Stimulated activated CD4-positive, alpha-beta T cell treated with anti-CD3 and anti-CD28 coated beads, Interleukin-15, amount 100 ng/mL, for 24 hours (primary cell): ENCODE results near the gene COA5.

Source experiments
- DNase-seq: peaks from one replicate; pipeline ENCODE4 v3.0.0-alpha.2; 2020

The COA5 gene

GRCh38 chr2:98571121-98571701 lies 37.1 kb downstream of the COA5 start:
- no peak for DNase-seq

GRCh38 chr2:98570356-98570755 lies 38.0 kb downstream of the COA5 start:
- DNase-seq = no peak

- no peak for DNase-seq
These were observed 38.4 kb downstream of the COA5 start for GRCh38 chr2:98569915-98570314.

- DNase-seq = peak; percentile 78
These were observed 39.0 kb downstream of the COA5 start for GRCh38 chr2:98569197-98569793.

- no peak for DNase-seq
These were observed 40.0 kb downstream of the COA5 start for GRCh38 chr2:98568161-98568956.

GRCh38 chr2:98565941-98566340 lies 42.4 kb downstream of the COA5 start:
- no peak for DNase-seq

- DNase-seq = no peak
These were observed 42.9 kb downstream of the COA5 start for GRCh38 chr2:98565286-98565860.

- no peak for DNase-seq
These were observed 43.7 kb downstream of the COA5 start for GRCh38 chr2:98564541-98565132.

- no peak for DNase-seq
These were observed 44.9 kb downstream of the COA5 start for GRCh38 chr2:98563394-98563793.

GRCh38 chr2:98561902-98562695 lies 46.2 kb downstream of the COA5 start:
- DNase-seq = no peak

- no peak for DNase-seq
These were observed 47.3 kb downstream of the COA5 start for GRCh38 chr2:98561018-98561417.

- DNase-seq = no peak
These were observed 48.0 kb downstream of the COA5 start for GRCh38 chr2:98560256-98560771.

GRCh38 chr2:98559581-98559980 lies 48.7 kb downstream of the COA5 start:
- no peak for DNase-seq

- DNase-seq = no peak
These were observed 49.3 kb downstream of the COA5 start for GRCh38 chr2:98558852-98559530.

- DNase-seq = no peak
These were observed 51.8 kb downstream of the COA5 start for GRCh38 chr2:98556344-98557033.

- DNase-seq = no peak
These were observed 52.6 kb downstream of the COA5 start for GRCh38 chr2:98555696-98556095.

GRCh38 chr2:98554116-98554861 lies 54.0 kb downstream of the COA5 start:
- no peak for DNase-seq

GRCh38 chr2:98552499-98553179 lies 55.7 kb downstream of the COA5 start:
- DNase-seq = no peak

- peak; percentile 57 for DNase-seq
These were observed 57.0 kb downstream of the COA5 start for GRCh38 chr2:98551316-98551715.

GRCh38 chr2:98550165-98550564 lies 58.1 kb downstream of the COA5 start:
- DNase-seq = no peak
